Measurements from ENCODE around the gene NPM1.

- no peak for TF ChIP-seq EGR1 (IDR thresholded peaks at IDR 0.05; ENCODE audit: low read depth in 2 of 2)
- TF ChIP-seq GABPA (IDR thresholded peaks at IDR 0.05 in 1 of 2, conservative IDR thresholded peaks at IDR 0.05 in 1 of 2), result no peak
- TF ChIP-seq, protein P1, sequence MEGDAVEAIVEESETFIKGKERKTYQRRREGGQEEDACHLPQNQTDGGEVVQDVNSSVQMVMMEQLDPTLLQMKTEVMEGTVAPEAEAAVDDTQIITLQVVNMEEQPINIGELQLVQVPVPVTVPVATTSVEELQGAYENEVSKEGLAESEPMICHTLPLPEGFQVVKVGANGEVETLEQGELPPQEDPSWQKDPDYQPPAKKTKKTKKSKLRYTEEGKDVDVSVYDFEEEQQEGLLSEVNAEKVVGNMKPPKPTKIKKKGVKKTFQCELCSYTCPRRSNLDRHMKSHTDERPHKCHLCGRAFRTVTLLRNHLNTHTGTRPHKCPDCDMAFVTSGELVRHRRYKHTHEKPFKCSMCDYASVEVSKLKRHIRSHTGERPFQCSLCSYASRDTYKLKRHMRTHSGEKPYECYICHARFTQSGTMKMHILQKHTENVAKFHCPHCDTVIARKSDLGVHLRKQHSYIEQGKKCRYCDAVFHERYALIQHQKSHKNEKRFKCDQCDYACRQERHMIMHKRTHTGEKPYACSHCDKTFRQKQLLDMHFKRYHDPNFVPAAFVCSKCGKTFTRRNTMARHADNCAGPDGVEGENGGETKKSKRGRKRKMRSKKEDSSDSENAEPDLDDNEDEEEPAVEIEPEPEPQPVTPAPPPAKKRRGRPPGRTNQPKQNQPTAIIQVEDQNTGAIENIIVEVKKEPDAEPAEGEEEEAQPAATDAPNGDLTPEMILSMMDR (IDR thresholded peaks at IDR 0.05; ENCODE audit: low read depth, low read length, missing input control), result no peak
- TF ChIP-seq ZBTB33 (IDR thresholded peaks at IDR 0.05), result no peak
- TF ChIP-seq RAD21 (IDR thresholded peaks at IDR 0.05), result no peak
Observed at GRCh38 chr5:171421331-171422262, 33.9 kb downstream of the NPM1 start.

Data from liver (tissue), 3 donors.